Gastroesophageal sphincter (tissue), 3 donors: ENCODE measurements around the gene GOLIM4.
"Not testable (repeated sequence)": the region's sequence is repeated elsewhere in the genome, so short reads cannot be mapped to it uniquely, and the experiment has no call there.

Experiments
- CTCF ChIP-seq, 4 experiments: fragments of 200-600 bp in 2 of 4; fragments of 450-650 bp in 2 of 4; sonication (generic) in 1 of 4; IDR thresholded peaks; one replicate each; pipeline ENCODE4 v1.5.1; 2017 to 2019; ENCODE audit warnings: antibody characterized with exemption in 4 of 4, mild to moderate bottlenecking in 2 of 4, moderate library complexity in 2 of 4
- POLR2A ChIP-seq, 2 donors: fragments of 450-650 bp; IDR thresholded peaks; one replicate each; pipeline ENCODE4 v1.6.1; 2017; ENCODE audit warnings: antibody characterized with exemption in 2 of 2, mild to moderate bottlenecking in 2 of 2, moderate library complexity in 1 of 2
- POLR2AphosphoS5 ChIP-seq: sonication (generic); formaldehyde crosslinking; IDR thresholded peaks from one replicate; pipeline ENCODE4 v1.6.1; 2017; ENCODE audit warnings: antibody characterized with exemption

- TF ChIP-seq CTCF (IDR thresholded peaks at IDR 0.05); POLR2AphosphoS5; POLR2A (IDR thresholded peaks at IDR 0.05): not testable (repeated sequence)
Observed at GRCh38 chr3:168130250-168130649, 34.5 kb upstream of the GOLIM4 start.
